H1 (cell line): ENCODE results near the gene ELP6. TPM values are rescaled to one million over a fixed set of nuclear protein-coding genes. Genes with fewer than 3 reads are reported as not detected.
"Not testable (repeated sequence)": the region's sequence is repeated elsewhere in the genome, so short reads cannot be mapped to it uniquely, and the experiment has no call there.

Source experiments
- CTCF ChIA-PET: fragments of 300-600 bp; sonication (Branson Sonifier 250); formaldehyde crosslinking; loops from one replicate; lab custom pipeline; 2021; ENCODE audit not compliant: partially characterized antibody; lab: Charles Lee
- POLR2A ChIA-PET: fragments of 300-600 bp; sonication (Branson Sonifier 250); formaldehyde crosslinking; loops from one replicate; lab custom pipeline; 2021; ENCODE audit warnings: inconsistent platforms; ENCODE audit not compliant: partially characterized antibody; lab: Charles Lee
- DNase-seq, 2 experiments: peaks; one replicate each; pipeline versions ENCODE4 v3.0.0 to v3.0.0-alpha.2; 2010 to 2022; ENCODE audit warnings: low spot score in 2 of 2, low read depth in 1 of 2, mixed read lengths in 1 of 2
- FAIRE-seq: peaks from 2 replicates; lab custom pipeline; 2011; peaks lifted over from hg19 to GRCh38; lab: Jason Lieb, UNC
- H2AFZ ChIP-seq: 2 replicates; pipeline ENCODE4 v1.8.1; 2012; ENCODE audit warnings: low read length, inconsistent platforms
- H2AK5ac ChIP-seq: 2 replicates; pipeline ENCODE4 v1.6.1; 2013; ENCODE audit warnings: low read depth, low read length
- H2BK120ac ChIP-seq: replicated peaks from 2 replicates; pipeline ENCODE3; 2013; ENCODE audit warnings: low read depth, low read length, inconsistent platforms
- H2BK12ac ChIP-seq: 2 replicates; pipeline ENCODE4 v1.6.1; 2013; ENCODE audit warnings: low read depth, low read length
- H2BK15ac ChIP-seq: 2 replicates; pipeline ENCODE4 v1.6.1; 2013; ENCODE audit warnings: low read length
- H2BK20ac ChIP-seq: 2 replicates; pipeline ENCODE4 v1.6.1; 2013; ENCODE audit warnings: low read length
- H2BK5ac ChIP-seq: 2 replicates; pipeline ENCODE4 v1.6.1; 2013; ENCODE audit warnings: low read depth, low read length
- H3K14ac ChIP-seq: 2 replicates; pipeline ENCODE4 v1.6.1; 2013; ENCODE audit warnings: inconsistent platforms; ENCODE audit not compliant: insufficient read length
- H3K18ac ChIP-seq: 2 replicates; pipeline ENCODE4 v1.6.1; 2013; ENCODE audit warnings: low read length; ENCODE audit errors: extremely low read depth
- H3K23ac ChIP-seq: 2 replicates; pipeline ENCODE4 v1.6.1; 2013; ENCODE audit warnings: inconsistent platforms; ENCODE audit not compliant: insufficient read length
- H3K23me2 ChIP-seq: 2 replicates; pipeline ENCODE4 v1.6.1; 2013; ENCODE audit warnings: low read depth, low read length
- H3K27ac ChIP-seq: 2 replicates; pipeline ENCODE4 v1.6.1; 2011; ENCODE audit warnings: low read depth, low read length, inconsistent platforms
- H3K27me3 ChIP-seq, 4 experiments: replicated peaks in 1 of 4; 1 replicate in 1 of 4; 2 replicates in 3 of 4; pipeline versions ENCODE4 v1.6.1 to v1.8.1; 2011 to 2013; ENCODE audit warnings: low read length in 3 of 4, mild to moderate bottlenecking in 3 of 4, inconsistent platforms in 2 of 4, mixed read lengths in 2 of 4, moderate library complexity in 1 of 4; ENCODE audit not compliant: control insufficient read depth in 3 of 4, insufficient read depth in 3 of 4; ENCODE audit errors: extremely low read depth in 1 of 4
- H3K36me3 ChIP-seq, 4 experiments: 2 replicates each; pipeline versions ENCODE4 v1.6.1 to v1.8.1; 2011 to 2013; ENCODE audit warnings: mild to moderate bottlenecking in 4 of 4, low read length in 3 of 4, moderate library complexity in 2 of 4, control low read depth in 1 of 4, inconsistent platforms in 1 of 4; ENCODE audit not compliant: insufficient read depth in 4 of 4, control insufficient read depth in 2 of 4
- H3K4ac ChIP-seq: replicated peaks from 2 replicates; pipeline ENCODE3; 2013; ENCODE audit warnings: low read length, low read depth, mixed read lengths, inconsistent platforms; ENCODE audit not compliant: insufficient read length
- H3K4me1 ChIP-seq, 4 experiments: replicated peaks in 1 of 4; 1 replicate in 1 of 4; 2 replicates in 3 of 4; pipeline versions ENCODE4 v1.6.1 to v1.8.1; 2011 to 2013; ENCODE audit warnings: low read length in 3 of 4, inconsistent platforms in 2 of 4, mixed read lengths in 1 of 4; ENCODE audit not compliant: insufficient read depth in 4 of 4, control insufficient read depth in 3 of 4
- H3K4me2 ChIP-seq, 2 experiments: 2 replicates each; pipeline versions ENCODE4 v1.6.1 to v1.8.1; 2011 to 2013; ENCODE audit warnings: low read depth in 2 of 2, low read length in 2 of 2, control low read depth in 1 of 2, inconsistent platforms in 1 of 2, mild to moderate bottlenecking in 1 of 2; ENCODE audit not compliant: insufficient read depth in 1 of 2
- H3K4me3 ChIP-seq, 4 experiments: fragments of 200-600, 300-600 bp in 1 of 4; sonication (generic), shearing (Covaris generic), sonication (Bioruptor Twin) in 1 of 4; 2 replicates each; pipeline versions ENCODE4 v1.5.1 to v1.8.1; 2011 to 2016; ENCODE audit warnings: low read length in 4 of 4, low read depth in 3 of 4, control low read depth in 2 of 4, inconsistent platforms in 2 of 4, mild to moderate bottlenecking in 2 of 4, mixed read lengths in 1 of 4, moderate library complexity in 1 of 4; ENCODE audit not compliant: insufficient read depth in 2 of 4; ENCODE audit errors: extremely low read depth in 1 of 4
- H3K56ac ChIP-seq: replicated peaks from 2 replicates; pipeline ENCODE3; 2013; ENCODE audit warnings: low read depth, mild to moderate bottlenecking, mixed read lengths, low read length, inconsistent platforms; ENCODE audit not compliant: insufficient read length
- H3K79me1 ChIP-seq: 2 replicates; pipeline ENCODE4 v1.6.1; 2013; ENCODE audit warnings: low read depth, low read length, control low read depth
- H3K79me2 ChIP-seq, 2 experiments: 2 replicates each; pipeline versions ENCODE4 v1.6.1 to v1.8.1; 2012 to 2013; ENCODE audit warnings: low read length in 2 of 2, mild to moderate bottlenecking in 2 of 2, inconsistent platforms in 1 of 2; ENCODE audit not compliant: insufficient read depth in 2 of 2, control insufficient read depth in 1 of 2
- H3K9ac ChIP-seq, 4 experiments: replicated peaks in 1 of 4; 1 replicate in 1 of 4; 2 replicates in 3 of 4; pipeline versions ENCODE4 v1.6.1 to v1.8.1; 2011 to 2013; ENCODE audit warnings: low read depth in 3 of 4, low read length in 3 of 4, control low read depth in 2 of 4, mild to moderate bottlenecking in 2 of 4, moderate library complexity in 2 of 4, inconsistent platforms in 1 of 4; ENCODE audit errors: extremely low read depth in 1 of 4
- H3K9me3 ChIP-seq, 2 experiments: 2 replicates each; pipeline versions ENCODE4 v1.6.1 to v1.8.1; 2012 to 2013; ENCODE audit warnings: mild to moderate bottlenecking in 2 of 2, moderate library complexity in 2 of 2, control low read depth in 1 of 2, inconsistent platforms in 1 of 2, low read depth in 1 of 2, low read length in 1 of 2, mixed read lengths in 1 of 2; ENCODE audit not compliant: insufficient read depth in 2 of 2
- H4K20me1 ChIP-seq, 2 experiments: replicated peaks in 1 of 2; 2 replicates each; pipeline versions ENCODE3 to v1.8.1; 2011 to 2013; ENCODE audit warnings: inconsistent platforms in 2 of 2, low read length in 2 of 2, mild to moderate bottlenecking in 1 of 2; ENCODE audit not compliant: insufficient read depth in 2 of 2, control insufficient read depth in 1 of 2
- H4K5ac ChIP-seq: 2 replicates; pipeline ENCODE4 v1.6.1; 2013; ENCODE audit warnings: low read length, low read depth, mixed read lengths, inconsistent platforms; ENCODE audit not compliant: insufficient read length
- H4K8ac ChIP-seq: 2 replicates; pipeline ENCODE4 v1.8.0; 2013; ENCODE audit warnings: mild to moderate bottlenecking, moderate library complexity, low read length, inconsistent platforms; ENCODE audit not compliant: insufficient read depth; ENCODE audit errors: extremely low read depth
- H4K91ac ChIP-seq: replicated peaks from 2 replicates; pipeline ENCODE3; 2013; ENCODE audit warnings: low read length, mixed read lengths, inconsistent platforms; ENCODE audit not compliant: insufficient read length
- WGBS, 2 experiments: shearing (Covaris generic) in 1 of 2; methylation state at CpG; one replicate each; pipeline versions ENCODE4 v1.1.6 to v1.1.7; 2013 to 2015; ENCODE audit warnings: low lambda C conversion rate in 2 of 2, mixed read lengths in 2 of 2, inconsistent platforms in 1 of 2, low coverage in 1 of 2, missing lambda C conversion rate in 1 of 2; ENCODE audit not compliant: insufficient replicate concordance in 2 of 2, insufficient coverage in 1 of 2, insufficient read length in 1 of 2; ENCODE audit errors: extremely low coverage in 1 of 2, missing lambda C conversion rate in 1 of 2; 5-methylcytosine and 5-hydroxymethylcytosine counted together
- polyA plus RNA-seq, 7 experiments: library from polyadenylated mRNA; depleted of rRNA in 3 of 7; stranded (reverse) in 5 of 7; unstranded in 2 of 7; fragments of >200 nt in 5 of 7; fragments of 200-250 nt in 2 of 7; gene quantifications; 1 replicate in 5 of 7; 2 replicates in 1 of 7; 4 replicates in 1 of 7; pipeline versions ENCODE4 v1.2.1 to v1.2.3, GENCODE V29; 2011 to 2013; ENCODE audit warnings: missing spikeins in 2 of 7, mixed read lengths in 2 of 7
- total RNA-seq: library from RNA; stranded (reverse); fragmentation: NEBNext Ultra II Directional; extraction: Animal tissue kit (Norgen Biotek cat#: 25700); gene quantifications from 2 replicates; pipeline ENCODE4 v1.2.1, GENCODE V29; 2021

ELP6 gene
- total and polyA plus RNA-seq, 2 of the 8 experiments (the other 6 are each of a cell fraction or from before 2014, with no cell fraction given), result 51.1 to 78.7 TPM

GRCh38 chr3:47480267-47480666 lies 33.2 kb downstream of the ELP6 start:
- H2BK12ac ChIP-seq, H2AFZ ChIP-seq, H3K36me3 ChIP-seq, H3K4me2 ChIP-seq, H2BK5ac ChIP-seq, H4K20me1 ChIP-seq, H3K4me3 ChIP-seq, H3K79me1 ChIP-seq, H3K27me3 ChIP-seq, H3K79me2 ChIP-seq, H3K27ac ChIP-seq, H2AK5ac ChIP-seq, H3K14ac ChIP-seq, H3K4ac ChIP-seq, H3K56ac ChIP-seq, H3K9ac ChIP-seq, H2BK15ac ChIP-seq, H3K23me2 ChIP-seq, H4K5ac ChIP-seq, DNase-seq, H3K18ac ChIP-seq, FAIRE-seq, H3K23ac ChIP-seq, H4K8ac ChIP-seq, H3K9me3 ChIP-seq: not testable (repeated sequence)
- Histone ChIP-seq H3K4me1 (peaks cover 0 to 12% (median 6%) of the 10 kb centered on the region in 4 experiments; a peak in 4 of 7 replicates), H4K91ac (peak overlapping the region; percentile 54), H2BK120ac (peak overlapping the region; percentile 95), H2BK20ac (0 out of 2 replicates have a peak overlapping the region, but pooled peaks have one; percentile 61)
- CTCF ChIA-PET, result interaction anchor here (0.6 to 1.6 kb wide), 4 partner anchors 32 to 204 kb away, joined by 3 to 10 read pairs (median 4); no protein-coding TSS in a partner anchor
- WGBS, 2 experiments, result 92% methylated on average over 5 of the region's 6 CpGs; no CpG with 5 or more reads in 1 of the 2 experiments
- POLR2A ChIA-PET, result interaction anchor here (0.9 to 1.9 kb wide), 5 partner anchors 9 to 24 kb away, joined by 3 to 7 read pairs (median 4); no protein-coding TSS in a partner anchor
